ENCODE results near the gene KIAA1328.

The KIAA1328 gene

GRCh38 chr18:37270038-37270665 is 441.2 kb downstream of the KIAA1328 start:
- in situ Hi-C loops (cut with HindIII; ENCODE audit: low sequenced_read_pairs), result no loop called here

DNA sequence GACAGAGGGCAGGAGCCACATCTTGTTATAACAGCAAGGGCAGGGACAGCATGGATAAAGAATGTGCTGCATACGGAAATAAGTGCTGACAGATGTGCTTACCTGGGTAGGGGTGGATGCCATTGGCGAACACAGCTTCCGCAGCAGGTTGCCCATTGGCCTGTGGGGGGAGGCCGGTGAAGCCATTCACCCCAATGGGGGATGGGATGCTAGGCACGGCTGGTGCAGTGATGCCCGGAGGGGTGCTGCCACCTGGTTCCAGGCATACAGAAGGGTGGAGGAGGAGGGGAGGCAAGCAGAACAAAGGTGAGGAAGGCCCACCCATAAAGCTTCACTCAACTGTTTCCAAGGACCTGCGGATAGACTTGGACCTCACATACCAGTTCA is 441.7 kb downstream of the KIAA1328 start:
- in situ Hi-C loops (cut with HindIII; ENCODE audit: low sequenced_read_pairs), result no loop called here

GRCh38 chr18:37272226-37272625 is 443.3 kb downstream of the KIAA1328 start:
- in situ Hi-C loops (cut with HindIII; ENCODE audit: low sequenced_read_pairs), result no loop called here

GRCh38 chr18:37272841-37273240 is 443.9 kb downstream of the KIAA1328 start:
- in situ Hi-C loops (cut with HindIII; ENCODE audit: low sequenced_read_pairs), result no loop called here

GRCh38 chr18:37274309-37275236 is 445.6 kb downstream of the KIAA1328 start:
- in situ Hi-C loops (cut with HindIII; ENCODE audit: low sequenced_read_pairs), result no loop called here

DNA sequence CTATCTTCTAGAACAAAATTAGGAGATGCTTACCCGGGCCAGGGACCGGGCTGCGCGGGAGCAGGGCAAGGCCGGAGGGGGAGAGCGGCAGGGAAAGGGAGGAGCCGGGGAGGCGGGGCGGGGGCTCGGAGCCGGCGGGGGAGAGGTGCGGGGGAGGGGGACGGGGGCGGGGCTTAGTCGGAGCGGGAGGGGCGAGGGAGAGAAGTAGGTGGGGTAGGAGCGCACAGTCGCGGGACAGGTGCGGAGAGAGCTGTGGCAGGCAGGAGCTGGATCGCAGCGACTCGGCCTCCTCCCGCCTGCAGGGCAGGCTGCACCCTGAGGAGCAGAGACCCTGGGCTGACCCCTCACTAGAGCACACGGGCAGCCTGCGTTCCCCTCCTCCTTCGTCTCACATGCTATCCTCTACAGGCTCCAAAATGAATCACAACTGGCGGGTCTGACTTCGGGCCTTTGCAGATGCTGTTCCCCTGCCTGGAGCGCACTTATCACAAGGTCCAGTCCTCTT is 446.4 kb downstream of the KIAA1328 start:
- in situ Hi-C loops (cut with HindIII; ENCODE audit: low sequenced_read_pairs), result no loop called here

GRCh38 chr18:37276111-37276890 is 447.4 kb downstream of the KIAA1328 start:
- in situ Hi-C loops (cut with HindIII; ENCODE audit: low sequenced_read_pairs), result no loop called here

- in situ Hi-C loops (cut with HindIII; ENCODE audit: low sequenced_read_pairs), result no loop called here
Measured at GRCh38 chr18:37277804-37278203, 448.9 kb downstream of the KIAA1328 start.
